Measurements from ENCODE around the gene ZNG1C.
"Not testable (repeated sequence)": the region's sequence is repeated elsewhere in the genome, so short reads cannot be mapped to it uniquely, and the experiment has no call there.

Gene ZNG1C

GRCh38 chr9:68324518-68324917 is 82.7 kb downstream of the ZNG1C start:
- H3K36me3 Mint-ChIP-seq (ENCODE audit: insufficient read depth); H3K4me1 Mint-ChIP-seq (ENCODE audit: low read depth in 2 of 2); H3K27me3 Mint-ChIP-seq; H3K4me3 Mint-ChIP-seq; H3K27ac Mint-ChIP-seq; H3K9me3 Mint-ChIP-seq; ATAC-seq (replicated peaks); DNase-seq: not testable (repeated sequence)

- H3K27ac Mint-ChIP-seq; H3K36me3 Mint-ChIP-seq (ENCODE audit: insufficient read depth); H3K4me1 Mint-ChIP-seq (ENCODE audit: low read depth in 2 of 2); ATAC-seq (replicated peaks); DNase-seq; H3K4me3 Mint-ChIP-seq; H3K27me3 Mint-ChIP-seq; H3K9me3 Mint-ChIP-seq: not testable (repeated sequence)
Measured at GRCh38 chr9:68329106-68329505, 87.3 kb downstream of the ZNG1C start.

GRCh38 chr9:68330531-68331173 is 88.9 kb downstream of the ZNG1C start:
- not testable (repeated sequence) for H3K4me3 Mint-ChIP-seq; H3K36me3 Mint-ChIP-seq (ENCODE audit: insufficient read depth); ATAC-seq (replicated peaks); DNase-seq; H3K4me1 Mint-ChIP-seq (ENCODE audit: low read depth in 2 of 2); H3K27ac Mint-ChIP-seq; H3K27me3 Mint-ChIP-seq; H3K9me3 Mint-ChIP-seq

- not testable (repeated sequence) for H3K4me1 Mint-ChIP-seq (ENCODE audit: low read depth in 2 of 2); H3K9me3 Mint-ChIP-seq; H3K27ac Mint-ChIP-seq; H3K36me3 Mint-ChIP-seq (ENCODE audit: insufficient read depth); DNase-seq; ATAC-seq (replicated peaks); H3K4me3 Mint-ChIP-seq
- peaks cover 9 to 12% of the 10 kb centered on the region in 2 donors for H3K27me3 Mint-ChIP-seq
Measured at GRCh38 chr9:68332122-68332521, 90.3 kb downstream of the ZNG1C start.

GRCh38 chr9:68335935-68336334 is 94.2 kb downstream of the ZNG1C start:
- not testable (repeated sequence) for ATAC-seq (replicated peaks); H3K9me3 Mint-ChIP-seq; H3K36me3 Mint-ChIP-seq (ENCODE audit: insufficient read depth); H3K27ac Mint-ChIP-seq; H3K4me3 Mint-ChIP-seq; H3K4me1 Mint-ChIP-seq (ENCODE audit: low read depth in 2 of 2); DNase-seq
- H3K27me3 Mint-ChIP-seq, result peaks cover 9 to 12% of the 10 kb centered on the region in 2 donors

- not testable (repeated sequence) for H3K4me3 Mint-ChIP-seq; H3K9me3 Mint-ChIP-seq; H3K36me3 Mint-ChIP-seq (ENCODE audit: insufficient read depth); DNase-seq; H3K4me1 Mint-ChIP-seq (ENCODE audit: low read depth in 2 of 2); H3K27ac Mint-ChIP-seq; ATAC-seq (replicated peaks)
- peaks cover 9 to 12% of the 10 kb centered on the region in 2 donors for H3K27me3 Mint-ChIP-seq
Measured at GRCh38 chr9:68336639-68337339, 95.0 kb downstream of the ZNG1C start.

- peaks cover 11 to 15% of the 10 kb centered on the region in 2 donors for H3K27me3 Mint-ChIP-seq
- H3K4me3 Mint-ChIP-seq; DNase-seq; H3K36me3 Mint-ChIP-seq (ENCODE audit: insufficient read depth); H3K27ac Mint-ChIP-seq; H3K4me1 Mint-ChIP-seq (ENCODE audit: low read depth in 2 of 2); ATAC-seq (replicated peaks); H3K9me3 Mint-ChIP-seq: not testable (repeated sequence)
Measured at GRCh38 chr9:68338000-68338399, 96.2 kb downstream of the ZNG1C start.

GRCh38 chr9:68342265-68343025 is 100.7 kb downstream of the ZNG1C start:
- not testable (repeated sequence) for H3K4me3 Mint-ChIP-seq; H3K27ac Mint-ChIP-seq; H3K27me3 Mint-ChIP-seq; H3K4me1 Mint-ChIP-seq (ENCODE audit: low read depth in 2 of 2); DNase-seq; H3K36me3 Mint-ChIP-seq (ENCODE audit: insufficient read depth); H3K9me3 Mint-ChIP-seq
- peak; percentile 92 for ATAC-seq (replicated peaks)

- not testable (repeated sequence) for DNase-seq; ATAC-seq (replicated peaks); H3K4me3 Mint-ChIP-seq; H3K36me3 Mint-ChIP-seq (ENCODE audit: insufficient read depth); H3K27me3 Mint-ChIP-seq; H3K4me1 Mint-ChIP-seq (ENCODE audit: low read depth in 2 of 2); H3K9me3 Mint-ChIP-seq; H3K27ac Mint-ChIP-seq
Measured at GRCh38 chr9:68343242-68343641, 101.5 kb downstream of the ZNG1C start.

- not testable (repeated sequence) for H3K36me3 Mint-ChIP-seq (ENCODE audit: insufficient read depth); H3K4me1 Mint-ChIP-seq (ENCODE audit: low read depth in 2 of 2); H3K9me3 Mint-ChIP-seq; H3K27ac Mint-ChIP-seq; DNase-seq; H3K4me3 Mint-ChIP-seq; ATAC-seq (replicated peaks)
- peaks cover 8 to 15% of the 10 kb centered on the region in 2 donors for H3K27me3 Mint-ChIP-seq
Measured at GRCh38 chr9:68343992-68344391, 102.2 kb downstream of the ZNG1C start.

Measured in effector memory CD8-positive, alpha-beta T cell (primary cell).